Activated CD4-positive, alpha-beta memory T cell treated with anti-CD3 and anti-CD28 coated beads for 36 hours (primary cell): ENCODE results near the gene TSHR. TPM values are rescaled to one million over a fixed set of nuclear protein-coding genes. Genes with fewer than 3 reads are reported as not detected.
"Not testable (repeated sequence)": the region's sequence is repeated elsewhere in the genome, so short reads cannot be mapped to it uniquely, and the experiment has no call there.

ENCODE experiments used
- CTCF ChIA-PET: fragments of 350-600 bp; sonication (Branson Sonifier 250); formaldehyde crosslinking; loops from one replicate; lab custom pipeline; 2021; ENCODE audit warnings: antibody characterized with exemption, inconsistent platforms; lab: Charles Lee
- POLR2A ChIA-PET: fragments of 350-600 bp; sonication (Branson Sonifier 250); formaldehyde crosslinking; loops from one replicate; lab custom pipeline; 2021; ENCODE audit warnings: antibody characterized with exemption; lab: Charles Lee
- DNase-seq: peaks from one replicate; pipeline ENCODE4 v3.0.0-alpha.2; 2020
- H3K27ac Mint-ChIP-seq: one replicate; pipeline ENCODE4 v1.8.0; 2021; ENCODE audit warnings: mixed read lengths
- H3K27me3 Mint-ChIP-seq: one replicate; pipeline ENCODE4 v1.8.0; 2021; ENCODE audit warnings: mixed read lengths
- H3K36me3 Mint-ChIP-seq: one replicate; pipeline ENCODE4 v1.8.0; 2021; ENCODE audit warnings: mixed read lengths
- H3K4me1 Mint-ChIP-seq: one replicate; pipeline ENCODE4 v1.8.0; 2021; ENCODE audit warnings: low read depth, mixed read lengths
- H3K4me3 Mint-ChIP-seq: one replicate; pipeline ENCODE4 v1.8.0; 2021; ENCODE audit warnings: mild to moderate bottlenecking, mixed read lengths
- H3K9me3 Mint-ChIP-seq: one replicate; pipeline ENCODE4 v1.8.0; 2021; ENCODE audit warnings: mixed read lengths
- intact Hi-C: fragments of 100-400 bp; cut with micrococcal nuclease; formaldehyde crosslinking; loops from one replicate; pipeline ENCODE4 v1.15.1; 2023
- total RNA-seq, 2 experiments: library from RNA; stranded (reverse); gene quantifications; one replicate each; pipeline ENCODE4 v1.2.3, GENCODE V29; 2021

Gene TSHR
- total RNA-seq, 2 experiments from 2014 or later, result not detected

DNA sequence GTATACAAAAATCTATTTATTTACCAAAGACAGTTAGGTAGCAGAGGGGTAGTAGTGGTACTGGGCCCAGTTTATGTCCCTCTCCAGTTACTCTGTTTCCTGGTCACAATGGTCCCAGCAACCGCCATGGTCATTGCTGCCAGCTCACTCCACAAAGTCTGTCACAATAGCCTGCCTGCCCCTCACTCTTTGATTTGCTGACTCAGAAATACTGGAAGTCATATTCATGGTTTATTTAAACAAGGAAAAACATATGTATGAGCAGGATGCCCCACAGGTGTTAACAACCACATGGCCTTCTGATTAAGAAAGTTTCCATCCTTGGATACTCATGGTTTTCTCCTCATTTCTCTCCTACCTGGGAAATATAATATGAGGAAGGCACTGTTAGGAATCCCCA lies 49.2 kb downstream of the TSHR start:
- Mint-ChIP-seq H3K36me3 (no peaks in the 10 kb centered on the region), H3K27me3 (peaks cover 2% of the 10 kb centered on the region), H3K9me3 (no peaks in the 10 kb centered on the region), H3K4me1 (no peaks in the 10 kb centered on the region), H3K4me3 (no peak overlapping the region), H3K27ac (no peak overlapping the region)
- intact Hi-C loops, result no loop called here
- ChIA-PET POLR2A (no interaction called here), CTCF (no interaction called here)
- DNase-seq, result no peak

DNA sequence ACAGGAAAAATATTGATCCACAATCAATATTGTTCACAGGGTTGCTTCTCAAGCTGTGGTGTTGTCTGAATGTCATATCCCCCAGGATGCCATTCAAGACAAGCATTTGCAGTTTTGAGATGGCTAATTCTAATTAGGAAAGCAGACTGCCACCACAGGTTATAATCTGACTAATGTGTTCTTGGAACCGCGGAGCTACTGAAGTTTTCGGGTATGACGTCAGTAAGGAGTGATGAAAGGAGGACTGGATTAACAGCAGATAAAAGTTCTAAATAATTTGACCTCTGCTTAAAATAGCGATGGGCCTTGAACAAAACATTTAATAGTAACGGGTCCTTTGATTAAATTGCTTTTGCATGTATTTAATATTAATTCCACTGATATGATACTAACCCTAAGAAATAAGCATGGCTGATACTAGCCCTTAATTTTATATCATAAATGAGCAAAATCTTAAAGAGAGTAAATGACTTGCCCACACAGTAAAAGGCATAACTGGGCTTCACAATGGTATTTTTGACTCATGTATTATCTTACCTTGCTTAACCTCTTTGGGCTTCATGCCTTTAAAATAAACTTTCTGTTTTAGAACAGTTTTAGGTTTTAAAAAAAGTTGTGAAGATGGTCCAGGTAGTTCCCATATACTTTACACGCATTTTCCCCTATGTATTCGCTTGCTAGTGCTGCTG lies 50.3 kb downstream of the TSHR start:
- H3K4me1 Mint-ChIP-seq, result no peaks in the 10 kb centered on the region
- ChIA-PET CTCF (interaction anchor here (0.9 kb wide), 1 partner anchor 19 kb away, joined by 3 read pairs; no protein-coding TSS in a partner anchor), POLR2A (no interaction called here)
- no peaks in the 10 kb centered on the region for H3K9me3 Mint-ChIP-seq
- no peak overlapping the region for H3K27ac Mint-ChIP-seq
- intact Hi-C loops, result no loop called here
- no peak for DNase-seq
- no peaks in the 10 kb centered on the region for H3K36me3 Mint-ChIP-seq
- H3K27me3 Mint-ChIP-seq, result no peaks in the 10 kb centered on the region
- no peak overlapping the region for H3K4me3 Mint-ChIP-seq

DNA sequence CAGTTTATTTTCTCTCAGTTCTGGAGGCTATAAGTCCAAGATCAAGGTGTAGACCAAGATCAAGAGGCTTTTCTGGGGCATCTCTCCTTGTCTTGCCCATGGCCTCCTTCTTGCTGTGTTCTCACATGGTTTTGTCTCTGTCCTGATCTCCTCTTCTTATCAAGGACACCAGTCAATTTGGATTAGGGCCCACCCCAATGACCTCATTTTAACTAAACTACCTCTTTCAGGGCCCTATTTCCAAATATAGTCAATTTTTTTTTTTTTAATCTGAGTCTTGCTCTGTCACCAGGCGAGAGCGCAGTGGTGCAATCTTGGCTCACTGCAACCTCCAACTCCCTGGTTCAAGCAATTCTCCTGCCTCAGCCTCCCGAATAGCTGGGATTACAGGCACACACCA lies 50.8 kb downstream of the TSHR start:
- Mint-ChIP-seq H3K27me3 (no peaks in the 10 kb centered on the region), H3K9me3 (no peaks in the 10 kb centered on the region)

DNA sequence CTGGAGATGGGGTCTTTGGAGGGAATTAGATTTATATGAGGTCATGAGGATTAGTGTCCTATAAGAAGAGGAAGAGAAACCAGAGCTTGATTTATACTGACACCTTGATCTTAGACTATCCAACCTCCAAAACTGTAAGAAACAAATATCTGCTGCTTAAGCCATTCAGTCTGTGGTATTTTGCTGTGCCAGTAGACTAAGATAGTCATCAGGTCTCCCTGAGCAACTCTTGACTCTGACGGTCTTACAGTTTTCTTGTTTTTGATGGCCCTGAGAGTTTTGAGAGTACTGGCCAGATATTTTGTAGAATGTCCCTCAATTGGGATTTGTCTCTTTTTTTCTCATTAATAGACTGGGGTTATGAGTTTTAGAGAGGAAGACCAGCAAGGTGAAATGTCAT lies 51.7 kb downstream of the TSHR start:
- no peaks in the 10 kb centered on the region for H3K27me3 Mint-ChIP-seq
- no peaks in the 10 kb centered on the region for H3K36me3 Mint-ChIP-seq
- no peak overlapping the region for H3K4me3 Mint-ChIP-seq
- ChIA-PET CTCF (no interaction called here), POLR2A (no interaction called here)
- H3K4me1 Mint-ChIP-seq, result no peaks in the 10 kb centered on the region
- no peak for DNase-seq
- H3K9me3 Mint-ChIP-seq, result no peaks in the 10 kb centered on the region
- intact Hi-C loops, result no loop called here
- H3K27ac Mint-ChIP-seq, result no peak overlapping the region

More for the DNA sequence above, 50.8 kb downstream of the TSHR start:
- no peak overlapping the region for H3K27ac Mint-ChIP-seq
- POLR2A ChIA-PET, result no interaction called here
- no peak overlapping the region for H3K4me3 Mint-ChIP-seq
- intact Hi-C loops, result no loop called here
- CTCF ChIA-PET, result no interaction called here
- no peaks in the 10 kb centered on the region for H3K4me1 Mint-ChIP-seq
- H3K36me3 Mint-ChIP-seq, result no peaks in the 10 kb centered on the region
- no peak for DNase-seq

DNA sequence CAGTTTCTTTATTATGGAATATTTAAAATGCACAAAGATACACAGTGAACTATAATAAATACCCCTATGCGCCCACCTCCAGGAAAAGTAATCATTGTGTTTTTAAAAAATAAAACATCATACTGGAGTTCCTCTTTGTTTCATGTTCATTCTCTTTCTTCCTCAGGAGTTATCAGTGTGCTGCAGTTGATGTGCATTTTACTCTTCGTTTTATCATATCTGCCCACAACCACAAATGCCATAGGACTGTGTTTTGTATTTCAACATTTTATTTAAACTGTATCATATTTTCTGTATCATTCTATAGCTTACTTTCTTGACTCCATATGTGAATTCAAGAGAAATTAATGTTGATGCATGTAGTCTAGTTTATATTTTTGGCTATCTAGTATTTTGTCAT lies 53.9 kb downstream of the TSHR start:
- H3K27ac Mint-ChIP-seq, result no peak overlapping the region
- H3K36me3 Mint-ChIP-seq, result no peaks in the 10 kb centered on the region
- H3K27me3 Mint-ChIP-seq, result no peaks in the 10 kb centered on the region
- H3K4me3 Mint-ChIP-seq, result no peak overlapping the region
- no peak for DNase-seq
- CTCF ChIA-PET, result interaction anchor here (1.2 to 1.9 kb wide), 2 partner anchors 13 to 21 kb away, joined by 4 to 10 read pairs; no protein-coding TSS in a partner anchor
- no peaks in the 10 kb centered on the region for H3K9me3 Mint-ChIP-seq
- POLR2A ChIA-PET, result no interaction called here
- no peaks in the 10 kb centered on the region for H3K4me1 Mint-ChIP-seq
- intact Hi-C loops, result no loop called here

DNA sequence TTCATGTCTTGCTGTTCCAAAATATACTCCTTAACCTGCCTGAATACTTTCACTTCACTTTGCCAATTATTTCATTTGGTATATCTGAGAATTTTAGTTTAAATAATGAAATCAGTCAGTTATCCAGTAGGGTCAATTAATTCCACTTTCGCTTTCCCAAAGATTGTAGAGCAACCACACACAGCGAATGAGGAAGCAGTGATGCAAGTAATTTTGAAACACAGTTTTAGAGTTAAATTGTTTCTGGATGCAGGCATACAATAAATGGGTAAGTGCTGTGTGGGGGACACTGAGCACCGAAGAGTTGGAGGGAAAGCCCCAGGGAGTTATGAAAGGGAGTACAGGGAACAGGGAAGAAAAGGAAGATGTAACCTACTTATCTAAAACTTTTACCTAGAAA lies 62.8 kb downstream of the TSHR start:
- Mint-ChIP-seq H3K4me3 (no peak overlapping the region), H3K27ac (no peak overlapping the region), H3K4me1 (no peaks in the 10 kb centered on the region), H3K9me3 (no peaks in the 10 kb centered on the region), H3K36me3 (no peaks in the 10 kb centered on the region), H3K27me3 (peaks cover 16% of the 10 kb centered on the region)
- no peak for DNase-seq
- intact Hi-C loops, result no loop called here
- ChIA-PET POLR2A (no interaction called here), CTCF (no interaction called here)

DNA sequence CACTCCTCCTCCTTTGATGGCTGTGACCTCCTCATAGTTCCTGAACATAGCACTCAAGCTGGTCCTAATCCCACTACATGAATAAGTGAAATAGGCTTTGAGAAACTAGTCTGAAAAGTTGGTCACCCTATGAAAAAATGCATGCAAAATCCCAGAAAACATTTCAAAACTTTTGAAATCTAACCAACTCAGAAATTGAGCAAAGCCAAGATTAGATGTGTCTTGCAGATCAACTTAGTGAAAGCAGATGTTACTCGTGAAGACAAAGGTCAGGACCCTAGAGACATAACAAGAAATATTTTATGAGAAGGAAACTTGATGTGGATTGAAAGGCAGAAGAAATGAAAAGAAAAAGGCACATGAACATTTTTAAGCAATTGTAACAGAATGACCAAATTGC lies 63.3 kb downstream of the TSHR start:
- DNase-seq, result no peak
- Mint-ChIP-seq H3K4me3 (no peak overlapping the region), H3K36me3 (no peaks in the 10 kb centered on the region), H3K9me3 (no peaks in the 10 kb centered on the region), H3K4me1 (no peaks in the 10 kb centered on the region), H3K27ac (no peak overlapping the region), H3K27me3 (peaks cover 16% of the 10 kb centered on the region)
- CTCF ChIA-PET, result no interaction called here
- POLR2A ChIA-PET, result no interaction called here
- intact Hi-C loops, result no loop called here

DNA sequence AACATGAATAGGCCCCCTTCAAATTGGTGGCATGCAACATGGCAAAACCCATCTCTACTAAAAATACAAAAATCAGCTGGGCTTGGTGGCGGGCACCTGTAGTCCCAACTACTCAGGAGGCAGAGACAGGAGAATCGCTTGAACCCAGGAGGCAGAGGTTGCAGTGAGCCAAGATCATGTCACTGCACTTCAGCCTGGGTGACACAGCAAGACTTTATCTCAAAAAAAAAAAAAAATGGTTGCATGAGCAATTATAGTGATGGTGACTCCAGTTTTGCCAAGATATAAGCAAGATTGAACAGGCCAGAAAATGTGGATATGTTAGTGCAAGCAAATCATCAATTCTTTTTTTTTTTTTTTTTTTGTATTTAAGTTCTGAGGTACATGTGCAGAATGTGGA lies 63.7 kb downstream of the TSHR start:
- H3K36me3 Mint-ChIP-seq, POLR2A ChIA-PET, intact Hi-C loops, CTCF ChIA-PET, H3K27ac Mint-ChIP-seq, H3K4me3 Mint-ChIP-seq, H3K9me3 Mint-ChIP-seq, H3K4me1 Mint-ChIP-seq, DNase-seq: not testable (repeated sequence)
- H3K27me3 Mint-ChIP-seq, result peaks cover 16% of the 10 kb centered on the region

DNA sequence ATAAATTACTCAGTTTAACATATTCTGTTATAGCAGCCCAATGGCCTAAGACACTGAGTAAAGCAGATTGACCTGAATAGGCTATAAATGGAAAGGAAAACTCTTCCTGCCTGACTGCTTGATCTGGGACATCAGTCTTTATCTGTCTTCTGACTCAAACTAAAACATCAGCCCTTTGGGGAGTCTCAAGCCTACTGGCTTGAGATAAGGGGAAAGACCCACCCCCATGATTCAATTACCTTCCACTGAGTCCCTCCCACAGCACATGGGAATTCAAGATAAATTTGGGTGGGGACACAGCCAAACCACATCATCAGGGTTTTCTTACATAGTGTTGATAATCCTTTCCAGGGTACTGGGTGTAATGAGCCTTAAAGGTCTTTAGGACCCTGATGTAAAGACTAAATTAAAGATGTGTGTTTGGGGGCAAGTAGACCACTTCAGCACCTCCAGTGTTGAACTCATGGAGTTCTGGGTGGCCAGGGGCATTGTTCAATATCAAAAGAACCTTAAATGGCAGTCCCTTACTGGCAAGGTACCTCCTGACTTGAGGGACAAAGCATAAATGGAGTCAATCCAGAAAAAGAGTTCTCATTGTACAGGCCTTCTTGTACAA lies 67.8 kb downstream of the TSHR start:
- Mint-ChIP-seq H3K27me3 (peaks cover 6% of the 10 kb centered on the region), H3K4me1 (no peaks in the 10 kb centered on the region), H3K9me3 (no peaks in the 10 kb centered on the region), H3K36me3 (no peaks in the 10 kb centered on the region), H3K27ac (no peak overlapping the region), H3K4me3 (no peak overlapping the region)
- DNase-seq, result no peak
- ChIA-PET CTCF (no interaction called here), POLR2A (interaction anchor here (0.7 kb wide), 1 partner anchor 262 kb away, joined by 5 read pairs; no protein-coding TSS in a partner anchor)
- intact Hi-C loops, result no loop called here

DNA sequence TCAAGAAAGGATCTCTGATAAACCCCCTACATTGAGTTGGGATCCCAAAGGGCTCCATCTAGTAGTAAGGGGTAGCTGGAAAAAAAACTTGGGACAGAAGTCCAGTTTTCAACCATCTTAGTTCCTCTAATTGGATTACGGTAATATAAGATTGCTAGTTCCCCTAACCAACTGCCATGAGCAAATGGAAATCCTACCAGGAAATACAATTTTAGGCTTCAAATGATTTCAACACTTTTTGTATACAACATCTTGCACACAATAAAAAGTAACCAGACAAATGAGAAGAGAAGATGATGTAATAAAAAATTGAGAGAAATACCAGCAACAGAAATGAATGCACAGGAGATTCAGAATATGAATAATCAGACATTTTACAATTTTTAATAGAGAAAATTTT lies 73.0 kb downstream of the TSHR start:
- ChIA-PET CTCF (no interaction called here), POLR2A (no interaction called here)
- Mint-ChIP-seq H3K4me1 (no peaks in the 10 kb centered on the region), H3K9me3 (no peaks in the 10 kb centered on the region), H3K4me3 (no peak overlapping the region), H3K27ac (no peak overlapping the region), H3K27me3 (peaks cover 9% of the 10 kb centered on the region), H3K36me3 (no peaks in the 10 kb centered on the region)
- intact Hi-C loops, result no loop called here
- no peak for DNase-seq

DNA sequence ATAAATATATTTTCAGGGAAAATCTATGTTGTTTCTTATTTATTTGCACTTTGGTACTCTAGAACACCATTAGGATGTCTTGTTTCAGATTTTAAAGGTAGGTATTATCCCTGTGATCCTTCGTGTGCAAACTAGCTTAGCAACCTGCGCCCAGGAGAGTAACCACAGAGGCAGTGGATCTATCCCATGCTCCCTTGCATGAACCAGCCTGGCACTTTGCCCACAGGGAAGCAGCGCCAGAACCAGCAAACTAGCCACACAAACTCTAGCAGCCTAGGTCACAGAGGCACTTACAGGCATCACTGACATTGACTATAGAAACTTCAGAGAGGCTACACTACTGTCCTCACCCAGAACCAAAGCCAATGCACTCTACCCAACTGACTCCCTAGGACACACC lies 76.1 kb downstream of the TSHR start:
- POLR2A ChIA-PET, result no interaction called here
- no peaks in the 10 kb centered on the region for H3K36me3 Mint-ChIP-seq
- H3K27me3 Mint-ChIP-seq, result peaks cover 15% of the 10 kb centered on the region
- intact Hi-C loops, result no loop called here
- peaks cover 5% of the 10 kb centered on the region for H3K9me3 Mint-ChIP-seq
- CTCF ChIA-PET, result no interaction called here
- no peak for DNase-seq
- H3K27ac Mint-ChIP-seq, result no peak overlapping the region
- no peak overlapping the region for H3K4me3 Mint-ChIP-seq
- no peaks in the 10 kb centered on the region for H3K4me1 Mint-ChIP-seq

DNA sequence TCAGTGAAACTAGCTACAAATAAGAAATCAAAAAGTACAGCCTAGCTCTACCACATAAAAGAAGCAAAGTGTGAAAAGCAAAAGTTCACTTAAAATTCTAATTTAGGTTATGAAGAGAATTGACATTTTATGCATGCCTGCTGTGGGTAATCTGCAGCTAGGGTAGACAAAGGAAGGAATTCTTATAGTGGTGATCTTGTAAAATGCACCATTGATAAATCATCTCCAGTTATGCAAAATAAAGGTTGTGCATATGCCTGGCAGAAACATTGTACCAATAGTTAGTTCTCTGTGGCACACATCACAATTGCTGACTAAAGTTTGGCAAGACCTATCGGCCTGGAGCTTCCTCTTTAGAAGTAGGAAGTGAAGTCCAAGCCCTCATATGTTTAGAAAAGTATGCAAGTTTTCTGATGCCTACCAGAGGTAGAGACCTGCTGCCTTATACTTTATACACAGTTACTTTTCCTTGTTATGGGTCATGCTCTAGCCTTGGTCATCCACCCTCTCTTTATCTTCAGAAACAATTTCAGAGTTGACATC lies 78.3 kb downstream of the TSHR start:
- no peak overlapping the region for H3K27ac Mint-ChIP-seq
- H3K36me3 Mint-ChIP-seq, result peaks cover 2% of the 10 kb centered on the region
- ChIA-PET POLR2A (no interaction called here), CTCF (interaction anchor here (0.5 kb wide), 1 partner anchor 127 kb away, joined by 4 read pairs; no protein-coding TSS in a partner anchor)
- no peak for DNase-seq
- H3K9me3 Mint-ChIP-seq, result peaks cover 5% of the 10 kb centered on the region
- no peak overlapping the region for H3K4me3 Mint-ChIP-seq
- H3K4me1 Mint-ChIP-seq, result no peaks in the 10 kb centered on the region
- H3K27me3 Mint-ChIP-seq, result peaks cover 14% of the 10 kb centered on the region
- intact Hi-C loops, result no loop called here

DNA sequence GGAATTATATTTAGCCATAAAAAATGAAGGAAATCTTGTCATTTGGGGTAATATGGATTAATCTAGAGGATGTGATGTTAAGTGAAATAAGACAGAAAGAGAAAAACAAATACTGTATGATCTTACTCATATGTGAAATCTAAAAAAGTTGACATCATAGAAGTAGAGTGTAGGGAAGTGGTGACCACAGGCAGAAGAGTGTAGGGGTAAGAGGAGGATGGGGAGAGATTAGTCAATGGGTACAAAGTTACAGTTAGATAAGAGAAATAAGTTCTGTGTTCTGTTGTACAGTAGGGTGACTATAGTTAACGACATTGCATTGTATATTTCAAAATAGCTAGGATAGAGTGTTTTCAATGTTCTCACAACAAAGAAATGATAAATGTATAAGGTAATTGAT lies 87.0 kb downstream of the TSHR start:
- Mint-ChIP-seq H3K4me1 (no peaks in the 10 kb centered on the region), H3K27me3 (no peaks in the 10 kb centered on the region), H3K27ac (no peak overlapping the region), H3K4me3 (no peak overlapping the region), H3K9me3 (peaks cover 6% of the 10 kb centered on the region), H3K36me3 (peaks cover 3% of the 10 kb centered on the region)
- DNase-seq, result no peak
- POLR2A ChIA-PET, result no interaction called here
- CTCF ChIA-PET, result no interaction called here
- intact Hi-C loops, result no loop called here
